Glomerular visceral epithelial cell (primary cell): ENCODE results near the gene P2RX3.
A peak's percentile ranks its signal among the peaks of the same experiment; 100 is the strongest.
"Not testable (repeated sequence)": the region's sequence is repeated elsewhere in the genome, so short reads cannot be mapped to it uniquely, and the experiment has no call there.

Source experiments
- DNase-seq: peaks from one replicate; pipeline ENCODE4 v3.0.0-alpha.2; 2016; ENCODE audit errors: extremely low spot score

Gene P2RX3

GRCh38 chr11:57348636-57349313, 10.6 kb downstream of the P2RX3 start:
- DNase-seq = peak; percentile 28

- DNase-seq = peak; percentile 70
Observed at GRCh38 chr11:57349491-57350274, 11.5 kb downstream of the P2RX3 start.

- no peak for DNase-seq
Observed at GRCh38 chr11:57353036-57353435, 14.9 kb downstream of the P2RX3 start.

GRCh38 chr11:57353446-57353845, 15.3 kb downstream of the P2RX3 start:
- DNase-seq = no peak

GRCh38 chr11:57353852-57354251, 15.7 kb downstream of the P2RX3 start:
- no peak for DNase-seq

GRCh38 chr11:57354699-57355098, 16.5 kb downstream of the P2RX3 start:
- no peak for DNase-seq

- DNase-seq = no peak
Observed at GRCh38 chr11:57356268-57356667, 18.1 kb downstream of the P2RX3 start.

GRCh38 chr11:57357310-57357709, 19.2 kb downstream of the P2RX3 start:
- DNase-seq = no peak

GRCh38 chr11:57357856-57358255, 19.7 kb downstream of the P2RX3 start:
- DNase-seq = no peak

- no peak for DNase-seq
Observed at GRCh38 chr11:57358543-57358961, 20.4 kb downstream of the P2RX3 start.

GRCh38 chr11:57358991-57359390, 20.8 kb downstream of the P2RX3 start:
- DNase-seq = no peak

- no peak for DNase-seq
Observed at GRCh38 chr11:57359396-57359795, 21.2 kb downstream of the P2RX3 start.

GRCh38 chr11:57359896-57360690, 21.9 kb downstream of the P2RX3 start:
- no peak for DNase-seq

- no peak for DNase-seq
Observed at GRCh38 chr11:57360991-57361390, 22.8 kb downstream of the P2RX3 start.

GRCh38 chr11:57361420-57361819, 23.3 kb downstream of the P2RX3 start:
- not testable (repeated sequence) for DNase-seq

- no peak for DNase-seq
Observed at GRCh38 chr11:57361926-57362325, 23.8 kb downstream of the P2RX3 start.

- DNase-seq = no peak
Observed at GRCh38 chr11:57363131-57364080, 25.3 kb downstream of the P2RX3 start.

GRCh38 chr11:57364851-57365660, 26.9 kb downstream of the P2RX3 start:
- DNase-seq = no peak

GRCh38 chr11:57368106-57368844, 30.1 kb downstream of the P2RX3 start:
- no peak for DNase-seq

GRCh38 chr11:57368845-57369232, 30.7 kb downstream of the P2RX3 start:
- no peak for DNase-seq
